GM21786 (cell line): ENCODE measurements around the gene IFNK.

Experiments
- ATAC-seq: cut with Tn5 transposase; IDR thresholded peaks from one replicate; pipeline ENCODE4 v1.9.1; 2021; ENCODE audit not compliant: unreplicated experiment

The IFNK gene

DNA sequence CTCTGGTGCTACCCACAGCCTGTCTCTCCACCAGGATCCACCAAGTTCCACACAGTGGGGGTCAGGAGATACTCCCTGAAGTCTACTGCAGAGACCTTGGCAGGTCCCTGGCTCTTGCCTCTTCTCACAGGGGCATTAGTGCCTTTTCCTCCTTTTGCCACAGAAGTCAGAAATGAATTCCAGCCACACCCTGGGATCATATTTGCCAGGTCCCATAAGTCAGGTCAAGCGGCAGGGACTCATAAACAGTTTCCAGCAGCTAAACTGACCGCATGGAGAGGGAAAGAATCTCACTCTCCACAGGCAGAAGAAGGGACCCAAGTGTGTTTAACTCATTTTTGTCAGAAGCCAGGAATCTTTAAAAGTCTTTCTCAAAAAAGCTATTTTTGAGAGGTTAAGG lies 13.3 kb upstream of the IFNK start:
- no peak for ATAC-seq

DNA sequence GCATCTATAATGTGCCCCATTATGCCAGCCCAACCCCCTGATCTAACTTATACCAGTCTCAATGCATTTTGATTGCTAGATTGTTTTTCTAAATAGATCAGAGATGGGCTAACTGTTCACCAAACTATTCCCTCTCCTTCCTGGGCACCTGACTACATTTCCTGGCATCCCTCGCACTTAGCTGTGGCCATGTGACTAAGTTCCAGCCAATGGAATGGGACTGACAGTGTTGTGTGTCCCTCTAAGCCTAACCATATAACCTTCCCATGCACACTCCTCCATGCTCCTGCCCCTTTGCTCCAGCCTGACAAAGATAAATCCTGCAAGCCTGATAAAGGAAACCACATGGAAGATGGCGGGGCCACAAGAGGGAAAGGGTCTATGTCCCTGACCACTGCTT lies 12.3 kb upstream of the IFNK start:
- ATAC-seq, result no peak

DNA sequence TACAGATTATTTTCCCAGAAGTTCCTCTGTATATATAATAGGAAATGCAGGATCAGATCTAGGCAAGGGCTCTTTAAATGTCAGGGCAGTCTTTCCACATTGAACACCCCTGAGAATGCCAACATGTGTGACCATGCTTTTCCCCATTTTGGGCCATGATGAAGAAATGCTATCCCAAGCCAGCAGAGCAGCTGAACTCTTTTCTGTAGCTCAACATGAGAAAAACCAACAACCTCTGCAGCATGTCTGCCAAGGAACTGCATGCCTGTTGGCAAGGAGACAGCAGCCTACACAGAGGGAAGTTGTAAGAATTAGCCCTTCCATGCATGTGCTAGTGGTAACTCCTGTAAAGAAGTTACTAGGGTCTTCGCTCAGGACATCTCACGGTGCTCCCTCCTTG lies 9.5 kb upstream of the IFNK start:
- no peak for ATAC-seq

DNA sequence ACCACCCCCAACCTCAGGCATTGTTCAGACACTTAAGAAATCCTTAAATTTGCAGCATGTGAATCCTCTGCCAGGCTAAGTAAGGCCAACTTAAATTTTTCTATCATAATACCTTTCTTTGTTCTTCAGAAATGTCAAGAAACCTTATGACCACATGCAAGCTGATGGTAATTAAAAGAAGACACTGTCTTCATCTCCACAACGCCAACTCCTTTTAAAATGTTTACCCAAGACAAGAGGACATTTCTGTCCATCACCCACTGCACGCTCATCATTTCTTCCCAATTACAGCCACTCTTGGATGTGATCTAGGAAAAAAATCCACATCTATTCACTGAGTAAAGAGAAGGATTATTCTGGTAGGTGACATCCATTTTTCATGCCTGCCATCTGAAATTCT lies 6.1 kb upstream of the IFNK start:
- ATAC-seq, result no peak

DNA sequence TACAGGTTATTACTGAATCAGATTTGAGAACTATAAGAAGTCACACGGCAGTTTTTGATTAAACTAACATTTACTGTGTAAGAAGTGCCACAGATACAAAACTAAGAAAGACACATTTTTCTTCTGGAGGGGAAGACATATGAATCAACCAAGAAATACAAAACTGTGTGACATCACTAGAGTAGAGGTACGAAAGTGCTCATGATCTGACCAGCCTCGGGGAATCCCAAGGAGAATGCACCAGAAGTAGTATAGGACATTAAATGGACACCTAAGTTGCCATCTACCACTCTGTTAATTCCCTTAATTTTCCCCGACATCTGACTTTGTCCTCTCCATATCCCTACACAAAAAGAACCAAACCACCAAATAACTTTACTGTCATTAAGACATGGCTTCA lies 5.3 kb upstream of the IFNK start:
- ATAC-seq, result no peak

DNA sequence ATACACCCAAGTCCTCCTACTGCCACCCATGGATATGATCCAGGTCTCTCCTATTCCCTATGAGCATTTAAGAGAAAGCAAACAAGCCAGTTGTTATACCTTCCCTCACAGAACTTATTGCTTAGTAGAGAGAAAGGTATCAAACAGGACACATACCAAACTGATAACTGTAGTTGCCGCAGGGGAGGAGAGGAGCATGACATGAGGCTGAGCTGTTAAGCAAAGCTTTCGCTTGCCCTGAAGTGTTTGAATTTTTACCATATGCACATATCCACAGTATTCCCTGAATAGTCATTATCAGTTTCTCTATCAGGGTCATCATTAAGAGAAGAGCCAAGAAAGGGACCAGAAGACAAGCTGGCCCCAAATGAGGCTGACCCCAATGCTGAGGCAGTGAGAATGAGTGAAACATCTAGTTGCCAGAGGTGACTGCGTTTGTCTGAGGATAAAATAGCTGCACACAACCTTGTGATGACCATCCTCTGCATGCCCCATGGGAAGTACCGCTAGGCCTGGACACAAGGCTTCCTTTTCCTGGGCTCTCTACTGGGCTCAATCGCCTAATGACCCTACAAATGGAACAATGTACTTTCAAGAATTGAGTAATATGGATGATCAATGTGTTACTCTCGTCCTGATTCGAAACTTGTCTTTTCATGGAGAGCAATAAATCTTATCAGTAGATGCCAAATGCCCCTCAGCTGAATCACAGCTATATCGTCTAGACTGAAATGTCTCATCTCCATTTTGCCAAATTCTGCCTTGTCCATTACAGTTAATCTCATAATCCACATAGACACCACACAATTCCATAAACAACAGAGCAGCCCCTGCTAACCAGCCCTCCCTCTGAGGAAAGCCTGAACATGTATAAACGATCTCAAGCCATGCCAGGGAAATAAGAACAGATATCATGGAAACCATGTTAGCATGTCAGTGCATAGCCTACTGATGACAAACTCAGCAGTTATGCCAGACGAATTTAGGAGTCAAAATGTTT lies 4.3 kb upstream of the IFNK start:
- ATAC-seq, result no peak

GRCh38 chr9:27520986-27521385 lies 3.1 kb upstream of the IFNK start:
- ATAC-seq, result no peak

GRCh38 chr9:27523141-27523540 lies 949 bp upstream of the IFNK start:
- no peak for ATAC-seq

- ATAC-seq, result no peak
Measured at GRCh38 chr9:27527702-27528075, 3.6 kb downstream of the IFNK start.

DNA sequence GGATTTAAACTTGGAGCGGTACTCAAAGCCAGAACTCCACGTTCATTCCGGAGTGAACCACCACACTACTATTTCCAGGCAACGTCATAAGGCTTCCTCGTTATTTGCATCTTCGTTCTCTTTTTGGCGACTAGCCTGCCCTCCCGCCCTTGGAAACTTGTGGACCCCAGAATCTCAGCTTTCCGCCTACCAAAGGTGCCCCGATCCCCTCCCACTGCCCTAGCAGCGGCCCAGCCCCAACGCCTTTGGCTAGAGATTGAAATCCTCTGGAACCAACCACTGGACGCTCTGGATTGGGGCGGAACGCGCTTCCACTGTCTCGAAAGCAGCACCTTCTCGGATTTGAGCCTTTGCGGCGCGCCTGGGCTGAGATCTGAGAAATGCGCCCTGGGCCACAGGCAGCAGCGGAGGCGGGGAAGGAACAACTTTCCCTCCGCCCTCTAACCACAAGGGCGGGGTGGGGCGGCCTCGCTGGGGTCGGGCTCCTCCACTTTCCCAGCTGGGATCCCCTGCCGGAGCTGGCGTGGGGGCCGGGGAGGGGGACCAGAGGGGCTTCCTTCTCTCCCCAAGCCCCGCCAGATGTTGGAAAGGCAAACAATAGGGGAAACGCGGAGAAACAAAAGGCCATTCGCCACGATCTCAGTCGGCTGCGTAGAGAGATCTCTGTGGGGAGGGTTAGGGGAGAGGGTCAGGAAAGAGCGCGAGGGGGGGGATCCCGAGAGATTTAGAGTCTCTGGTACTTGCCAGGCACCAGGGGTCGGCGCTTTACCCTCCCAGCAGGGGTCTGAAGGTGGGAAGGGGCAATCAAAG lies 4.2 kb downstream of the IFNK start:
- ATAC-seq, result peak; percentile 55

DNA sequence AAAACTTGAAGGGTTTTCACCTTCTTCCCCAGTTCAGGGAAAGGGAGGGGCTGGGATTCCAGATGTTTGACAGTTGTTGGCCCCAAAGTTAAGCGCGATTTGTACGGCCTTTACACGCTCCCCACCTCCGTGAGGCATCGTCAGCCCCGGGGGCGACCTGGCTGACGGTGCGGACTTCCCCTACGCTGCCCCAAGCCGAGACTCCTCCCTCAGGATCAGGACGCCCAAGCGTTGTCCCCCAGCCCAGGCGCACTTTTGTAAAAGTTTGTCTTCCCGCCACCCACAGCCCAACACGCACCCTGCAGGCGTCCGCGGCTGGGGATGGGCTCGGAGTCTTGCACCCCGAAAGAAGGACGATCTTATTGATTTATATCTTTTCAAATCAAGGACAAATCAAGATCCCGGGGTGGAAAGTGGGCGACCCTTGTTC lies 4.8 kb downstream of the IFNK start:
- ATAC-seq, result peak; percentile 34

DNA sequence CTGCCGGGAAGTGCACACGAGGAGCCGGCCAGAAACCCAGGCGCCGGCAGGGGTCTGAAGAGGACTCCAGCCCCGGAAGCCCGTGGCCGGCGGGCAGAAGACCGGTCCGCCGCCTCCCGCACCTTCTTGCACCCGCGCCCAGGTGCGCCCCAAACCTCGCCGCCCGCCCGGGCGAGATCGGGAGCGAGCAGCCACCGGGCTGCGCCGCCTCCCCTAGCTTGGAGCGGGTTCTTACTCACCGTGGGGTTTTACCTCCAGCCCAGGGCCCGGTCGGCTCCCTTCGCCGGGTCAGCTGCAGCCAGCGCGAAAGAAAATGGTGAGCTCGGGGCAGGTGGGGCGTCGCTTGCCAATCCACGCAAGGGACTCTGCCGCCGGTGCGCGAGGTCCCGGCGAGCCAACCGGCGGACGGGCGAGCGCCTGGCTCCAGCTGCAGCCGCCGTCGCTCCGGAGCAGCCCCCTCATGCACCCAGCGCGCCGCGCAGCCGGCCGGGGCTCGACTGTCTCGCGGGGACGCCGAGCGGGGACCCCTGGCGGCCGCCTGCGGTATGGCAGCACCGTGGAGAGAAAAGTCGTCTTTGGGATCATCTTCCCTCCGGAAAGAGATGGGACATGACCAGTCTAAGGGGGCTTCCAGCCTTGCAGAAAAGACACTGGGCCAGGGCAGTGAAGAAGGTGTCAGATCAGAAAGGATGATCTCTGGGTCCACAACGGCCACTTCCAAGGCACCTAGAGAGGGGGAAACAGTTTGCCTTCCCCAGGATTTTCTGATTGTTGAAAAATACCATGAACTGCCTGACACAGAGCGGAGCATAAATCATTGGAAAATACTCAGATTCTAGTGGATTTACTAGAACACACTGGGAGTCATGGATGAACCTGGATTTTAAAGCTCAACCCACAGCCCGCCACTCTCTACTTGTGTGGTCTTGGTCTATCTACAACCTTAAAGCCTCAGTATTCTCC lies 5.5 kb downstream of the IFNK start, which contains the start of gene MOB3B:
Gene MOB3B (minus strand): TSS at position 499 of the 963 bp plus-strand sequence. CDS start 74,264 bp downstream, outside the sequence.
- ATAC-seq, result peak; percentile 70

DNA sequence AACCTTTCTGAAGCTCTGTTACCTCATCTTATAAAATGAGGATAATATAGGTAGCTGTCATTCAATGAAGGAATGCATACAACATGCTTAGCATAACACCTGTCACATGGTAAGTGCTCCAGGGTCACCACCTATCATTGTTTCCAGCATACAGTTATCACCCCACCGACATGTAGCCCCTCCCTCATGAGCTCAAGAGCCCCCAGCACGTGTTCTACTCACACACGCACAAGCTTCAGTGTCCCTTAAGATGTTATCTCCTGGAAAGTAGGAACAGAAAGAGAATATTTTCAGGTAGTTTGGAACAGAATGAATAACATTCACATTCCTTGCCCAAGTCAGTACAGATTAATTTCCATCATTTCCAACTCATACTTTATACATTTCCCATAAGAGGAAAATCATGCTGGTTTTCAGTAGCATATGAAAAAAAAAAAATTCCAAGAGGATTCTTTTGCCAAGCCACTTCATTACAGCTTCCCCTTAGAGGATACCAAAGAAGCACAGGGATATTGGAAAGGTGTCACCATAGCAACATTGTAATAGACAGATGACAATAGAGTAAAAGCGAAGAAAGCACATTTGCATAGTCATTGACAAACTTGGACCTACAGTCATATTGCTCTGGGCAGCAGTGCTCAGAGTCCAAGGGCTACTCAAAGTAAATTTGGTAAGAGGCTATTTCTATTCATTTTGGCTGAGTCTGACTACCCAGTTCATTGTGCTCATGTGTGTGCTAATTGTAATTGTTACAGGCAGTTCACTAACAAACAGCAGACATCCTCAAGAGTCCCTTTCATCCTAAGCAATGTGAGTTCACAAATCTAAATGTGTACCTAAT lies 7.0 kb downstream of the IFNK start:
- no peak for ATAC-seq

- ATAC-seq, result no peak
Measured at GRCh38 chr9:27532046-27532445, 8.0 kb downstream of the IFNK start.

DNA sequence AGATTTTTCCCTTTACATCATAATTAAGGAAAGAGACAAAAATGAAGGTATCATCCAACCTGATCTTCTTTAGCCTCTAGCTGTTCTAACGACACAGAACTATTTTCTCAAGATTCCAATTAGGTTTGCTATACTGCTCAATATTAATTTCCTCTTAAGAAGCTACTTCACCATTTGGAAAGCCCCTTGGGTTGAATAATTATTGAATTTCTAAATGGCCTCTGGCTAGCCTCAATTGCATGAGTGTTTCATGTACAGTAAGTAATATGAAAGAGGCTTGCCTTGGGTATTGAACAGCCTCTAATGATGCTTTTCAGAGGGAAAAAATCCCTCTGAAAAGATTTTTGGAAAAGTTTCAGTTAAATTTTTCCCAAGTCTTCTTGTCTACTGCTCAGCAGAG lies 9.2 kb downstream of the IFNK start:
- ATAC-seq, result no peak

- ATAC-seq, result no peak
Measured at GRCh38 chr9:27534131-27534530, 10.0 kb downstream of the IFNK start.

DNA sequence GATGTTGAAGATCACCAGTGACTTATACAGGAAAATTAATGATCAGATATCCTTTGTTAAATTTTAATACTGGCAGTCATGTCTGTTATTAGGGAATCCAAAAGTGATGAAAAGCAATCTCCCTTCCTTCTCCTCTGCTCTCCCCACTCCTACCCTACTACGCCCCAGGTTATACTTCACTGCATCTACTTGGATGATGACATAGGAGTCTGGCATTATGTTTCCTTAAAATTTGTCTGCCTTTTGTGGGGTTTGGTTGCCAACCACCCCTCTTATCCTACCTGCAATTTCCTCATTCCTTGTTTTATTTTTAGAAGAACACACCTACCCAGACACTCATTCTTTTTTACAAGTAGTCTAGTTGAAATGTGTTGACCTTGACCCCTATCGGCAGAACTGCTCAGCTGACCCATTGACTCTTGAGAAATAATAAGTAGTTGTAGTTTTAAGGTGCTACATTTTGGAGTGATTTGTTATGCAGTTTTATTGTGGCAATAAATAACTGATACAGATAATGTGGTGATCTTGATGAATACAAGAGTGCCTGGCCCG lies 10.6 kb downstream of the IFNK start:
- no peak for ATAC-seq

DNA sequence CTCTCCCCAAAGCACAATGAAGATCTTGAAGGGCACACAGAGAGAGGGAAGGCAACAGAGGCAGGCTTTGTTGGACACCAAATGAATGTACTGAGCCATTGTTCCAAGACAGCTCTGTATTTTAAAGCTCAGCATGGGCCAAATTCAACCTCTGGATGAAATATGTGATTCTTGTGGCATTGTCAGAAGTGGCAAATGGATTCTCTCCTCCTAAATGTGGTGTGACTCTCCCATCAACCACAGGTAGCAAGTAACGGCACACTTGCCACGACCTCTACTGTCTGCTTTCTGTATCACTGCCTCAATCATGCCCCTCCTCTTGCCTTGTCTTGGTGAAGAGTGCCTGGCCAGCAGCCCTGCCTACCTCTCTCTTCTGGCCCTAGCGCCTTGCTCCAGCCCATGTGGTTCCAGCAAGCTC lies 11.6 kb downstream of the IFNK start:
- ATAC-seq, result peak; percentile 44

- ATAC-seq, result no peak
Measured at GRCh38 chr9:27536168-27536567, 12.1 kb downstream of the IFNK start.
